Measurements from ENCODE around the gene VWA5B1. TPM values are rescaled to one million over a fixed set of nuclear protein-coding genes. Genes with fewer than 3 reads are reported as not detected.

VWA5B1 gene
- total and polyA plus RNA-seq, 2 of the 8 experiments (the other 6 are each of a cell fraction or from before 2014, with no cell fraction given), result 0.54 to 2.3 TPM

DNA sequence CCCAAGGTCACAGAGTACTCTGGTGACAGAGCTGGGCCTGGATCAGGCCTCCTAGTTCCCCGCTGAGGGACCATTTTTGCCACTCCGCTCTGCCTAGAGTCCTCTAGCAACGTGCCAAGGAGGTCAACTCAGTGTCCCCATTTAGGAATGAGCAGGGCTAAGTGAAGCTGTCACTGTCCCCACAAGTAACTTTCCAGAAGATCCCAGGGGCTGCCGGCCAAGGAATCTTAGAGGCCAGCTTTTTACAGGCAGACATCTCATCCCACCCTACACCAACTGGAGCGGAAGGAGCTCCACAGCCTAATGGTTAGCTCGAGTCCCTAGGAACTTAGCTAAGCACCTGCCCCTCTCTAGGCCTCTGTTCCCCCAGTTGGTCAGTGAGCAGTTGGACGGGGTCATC is 59.7 kb downstream of the VWA5B1 start (continued):
- TF ChIP-seq, protein P1, sequence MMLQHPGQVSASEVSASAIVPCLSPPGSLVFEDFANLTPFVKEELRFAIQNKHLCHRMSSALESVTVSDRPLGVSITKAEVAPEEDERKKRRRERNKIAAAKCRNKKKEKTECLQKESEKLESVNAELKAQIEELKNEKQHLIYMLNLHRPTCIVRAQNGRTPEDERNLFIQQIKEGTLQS (IDR thresholded peaks at IDR 0.05; ENCODE audit: insufficient read depth, low read depth, low read length), result no peak
- TF ChIP-seq EZH2 (IDR thresholded peaks at IDR 0.05; ENCODE audit: low read depth, low read length, severe bottlenecking), result no peak

Measured in H1 (cell line).